Hematopoietic multipotent progenitor cell treated with erythropoietin and hydrocortisone succinate and interleukin-3 and kit ligand, for 6 days (in vitro differentiated cells): ENCODE data around the gene EPB41L4B.

Source experiments
- DNase-seq: peaks from one replicate; pipeline ENCODE4 v3.0.0-alpha.2; 2015

EPB41L4B gene

GRCh38 chr9:109269081-109269480, 51.8 kb downstream of the EPB41L4B start:
- DNase-seq, result no peak

DNA sequence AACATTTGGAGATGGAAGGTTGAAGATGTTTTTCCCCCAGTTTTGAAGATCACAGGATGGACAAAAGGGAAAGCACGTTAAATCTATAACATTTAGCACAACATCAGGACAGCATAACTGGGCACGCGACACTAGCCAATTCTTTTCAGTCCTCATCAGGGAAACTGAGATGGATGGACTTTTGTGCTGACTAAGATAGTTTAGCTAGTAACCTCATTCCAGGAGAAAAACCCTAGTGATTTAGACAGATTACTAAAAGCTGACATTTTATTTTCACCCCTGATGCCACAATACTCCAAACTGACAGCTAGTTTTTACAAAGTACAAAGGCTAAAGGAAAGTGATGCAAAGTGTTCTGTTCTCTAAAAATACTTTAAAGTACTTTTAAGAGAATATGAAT, 53.3 kb downstream of the EPB41L4B start:
- DNase-seq, result no peak

- no peak for DNase-seq
Observed at GRCh38 chr9:109264877-109265587, 55.8 kb downstream of the EPB41L4B start.

DNA sequence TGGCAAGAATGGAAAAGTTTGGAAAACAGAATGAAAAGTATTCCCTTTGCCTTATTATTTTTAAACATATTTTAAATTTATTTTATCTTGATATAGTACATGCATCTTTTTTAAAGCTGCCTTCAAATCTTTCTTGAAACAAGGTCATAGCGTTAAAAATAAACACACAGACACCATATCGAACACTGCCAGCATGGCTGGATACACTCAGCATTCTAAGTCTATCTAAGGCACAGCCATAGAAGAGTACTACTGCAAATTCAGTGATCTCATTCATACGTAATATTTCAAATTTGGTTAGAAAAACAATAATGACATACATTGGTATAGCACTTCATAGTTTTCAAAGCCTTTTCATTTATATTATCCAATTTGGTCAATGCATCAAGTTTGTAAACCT, 57.5 kb downstream of the EPB41L4B start:
- no peak for DNase-seq

DNA sequence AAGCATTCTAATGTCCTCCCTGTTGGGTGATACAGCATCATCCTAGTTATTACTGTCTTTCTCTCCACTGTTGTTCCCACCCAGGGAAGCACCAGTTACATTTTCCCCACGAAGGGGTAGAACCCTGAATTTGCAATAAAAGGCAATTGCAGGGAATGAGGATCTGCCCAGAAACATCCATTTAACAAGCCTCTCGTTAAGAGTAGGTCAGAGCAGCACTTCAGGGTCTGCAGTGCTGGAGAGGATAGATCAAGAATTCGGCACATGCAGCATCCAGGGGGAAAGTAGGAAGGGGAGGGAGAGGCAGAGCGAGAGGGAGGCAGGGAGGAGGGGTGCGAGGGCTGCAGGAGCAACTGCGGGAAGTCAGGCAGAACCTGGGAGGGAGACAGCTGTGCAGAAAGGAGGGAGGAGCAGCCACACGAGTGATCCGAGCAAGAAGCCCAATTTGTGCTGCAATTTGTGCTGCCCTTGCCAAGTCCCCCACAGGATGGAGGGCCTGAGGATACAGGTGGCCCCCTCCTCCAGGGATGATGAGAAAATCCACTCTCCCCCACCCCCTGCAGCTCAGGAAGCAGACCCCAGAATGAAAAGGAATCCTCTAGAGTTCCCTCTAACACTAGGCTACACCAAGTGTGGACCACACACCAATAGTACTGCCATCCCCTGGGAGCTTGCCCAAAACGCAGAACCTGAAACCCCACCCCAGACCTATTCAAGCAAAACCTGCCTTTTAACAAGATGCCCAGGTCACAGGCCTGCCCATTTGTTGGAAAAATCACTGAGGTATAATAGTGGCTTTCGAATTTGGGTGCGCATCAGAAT, 62.2 kb downstream of the EPB41L4B start:
- no peak for DNase-seq

- no peak for DNase-seq
Observed at GRCh38 chr9:109256336-109256735, 64.5 kb downstream of the EPB41L4B start.

- no peak for DNase-seq
Observed at GRCh38 chr9:109255394-109255793, 65.5 kb downstream of the EPB41L4B start.

DNA sequence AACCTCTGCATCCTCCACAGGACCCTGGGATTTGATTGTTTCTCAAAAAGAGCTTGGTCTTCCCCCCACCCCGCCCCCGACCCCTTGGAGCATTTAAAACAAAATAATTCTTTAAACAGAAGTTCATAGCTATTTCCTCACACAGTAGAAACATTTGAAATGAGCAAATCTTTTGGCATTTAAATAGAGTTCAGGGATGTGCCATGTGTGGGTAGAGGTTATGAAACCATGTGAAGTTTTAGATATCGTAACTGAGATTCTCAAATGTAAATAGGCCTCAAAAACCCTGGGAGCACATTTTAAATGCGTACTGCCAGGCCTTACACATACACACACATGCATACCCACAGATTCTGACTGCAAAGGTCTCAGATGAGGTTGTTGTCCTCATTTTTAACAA, 66.5 kb downstream of the EPB41L4B start:
- DNase-seq, result no peak

GRCh38 chr9:109253637-109254284, 67.1 kb downstream of the EPB41L4B start:
- no peak for DNase-seq

- no peak for DNase-seq
Observed at GRCh38 chr9:109253241-109253636, 67.6 kb downstream of the EPB41L4B start.

DNA sequence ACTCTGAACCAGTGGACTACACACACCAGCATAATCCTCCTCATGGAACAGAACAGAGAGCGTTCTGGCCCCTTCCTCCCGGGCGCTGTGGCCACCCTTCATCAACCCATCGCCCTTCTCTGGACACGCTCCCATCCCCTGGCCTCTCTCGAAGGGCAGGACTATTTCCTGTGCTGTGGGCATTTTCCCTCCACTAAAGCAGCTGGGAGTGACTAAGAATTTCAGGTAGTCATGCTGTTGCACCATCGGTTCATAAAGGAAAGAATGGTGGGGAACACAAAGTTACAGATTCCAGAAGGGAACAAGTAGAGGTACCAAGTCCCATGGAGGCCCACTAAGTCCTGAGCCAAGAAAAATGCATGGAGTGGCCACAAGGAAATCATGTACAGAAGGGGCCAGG, 68.6 kb downstream of the EPB41L4B start:
- DNase-seq, result no peak

DNA sequence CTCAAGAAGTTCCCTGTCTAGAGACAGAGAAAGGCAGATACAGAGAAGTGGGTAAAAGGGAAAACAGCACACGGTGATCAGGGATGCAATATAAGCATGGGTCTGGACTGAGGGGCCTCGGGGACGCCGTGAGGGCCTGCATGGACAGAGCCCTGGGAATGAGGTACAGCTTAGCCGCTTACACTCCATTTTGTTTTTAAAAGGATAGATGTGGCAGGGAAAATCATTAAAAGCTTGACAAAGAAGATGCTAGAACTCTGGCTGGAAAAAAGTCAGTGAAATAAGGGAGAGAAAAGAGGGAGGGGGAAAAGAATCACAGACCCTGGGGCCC, 69.1 kb downstream of the EPB41L4B start:
- no peak for DNase-seq

DNA sequence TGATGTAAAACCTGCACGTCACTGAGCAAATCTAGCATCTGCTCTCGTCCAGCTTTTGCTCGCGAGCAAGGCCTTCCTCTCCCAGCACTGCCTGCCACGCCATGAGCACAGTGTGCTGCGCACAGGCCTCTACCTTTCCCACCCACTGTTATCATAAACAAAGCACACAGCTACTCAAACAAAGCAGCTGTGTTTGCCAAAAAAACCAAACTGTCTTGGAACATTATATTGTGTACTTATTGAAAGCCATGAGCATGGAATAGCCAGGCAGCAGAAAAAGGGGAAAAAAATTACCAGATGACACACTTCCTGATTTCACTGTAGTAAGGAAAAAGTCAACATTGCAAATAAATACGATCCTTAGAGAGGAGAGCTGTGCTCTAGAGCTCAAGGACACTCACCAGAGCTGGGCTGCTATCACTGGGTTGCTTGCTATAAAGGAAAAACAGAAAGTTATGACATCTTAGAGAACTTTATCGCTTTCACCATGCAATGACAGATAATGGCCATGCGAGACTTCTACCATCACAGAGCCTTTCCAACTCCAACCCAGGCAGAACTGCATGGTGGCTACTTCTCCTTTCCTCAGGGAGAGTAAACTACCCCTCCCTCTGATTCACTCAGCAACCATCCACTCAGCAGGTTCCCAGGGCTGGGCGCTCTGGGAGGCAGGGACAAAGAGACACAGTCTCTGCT, 69.6 kb downstream of the EPB41L4B start:
- no peak for DNase-seq

- no peak for DNase-seq
Observed at GRCh38 chr9:109250771-109251079, 70.1 kb downstream of the EPB41L4B start.

- DNase-seq, result no peak
Observed at GRCh38 chr9:109250311-109250741, 70.5 kb downstream of the EPB41L4B start.

DNA sequence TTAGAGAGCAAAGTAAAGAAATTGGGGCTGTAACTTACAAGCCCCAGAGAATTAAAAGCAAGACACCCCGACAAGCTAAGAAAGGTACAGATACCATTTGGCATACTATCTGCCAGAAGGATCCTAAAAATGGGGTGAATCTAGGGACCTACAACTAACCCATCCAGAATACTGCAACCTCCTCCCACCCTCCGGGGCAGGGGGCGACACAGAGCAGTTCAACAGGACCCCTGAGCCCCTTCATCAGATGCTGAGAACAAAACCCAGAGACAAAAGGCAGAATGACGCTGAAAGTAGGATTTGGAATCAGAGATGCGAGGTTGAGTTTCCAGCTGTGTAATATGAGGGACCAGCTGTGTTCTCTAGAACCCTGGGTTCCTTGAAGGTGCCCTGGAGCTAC, 71.2 kb downstream of the EPB41L4B start:
- DNase-seq, result no peak

- no peak for DNase-seq
Observed at GRCh38 chr9:109248133-109248581, 72.7 kb downstream of the EPB41L4B start.

DNA sequence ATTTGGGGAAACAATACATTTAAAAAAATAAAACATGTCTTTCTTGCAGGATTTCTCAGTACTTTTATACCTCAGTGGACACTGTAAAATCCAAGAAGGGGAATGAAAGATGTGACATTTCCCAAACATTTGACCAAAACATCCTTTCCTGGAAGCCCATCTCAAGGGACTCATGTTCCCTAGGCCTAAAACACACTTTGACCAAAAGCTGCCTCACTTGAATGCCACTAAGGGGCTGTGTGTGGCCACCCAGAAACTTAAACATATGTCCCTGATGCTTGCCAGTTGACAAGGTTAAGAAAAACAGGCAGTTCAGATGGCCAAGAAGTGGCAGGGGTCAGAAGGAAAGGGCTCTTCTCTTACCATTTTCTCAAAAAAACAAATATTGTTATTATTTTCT, 73.6 kb downstream of the EPB41L4B start:
- no peak for DNase-seq

DNA sequence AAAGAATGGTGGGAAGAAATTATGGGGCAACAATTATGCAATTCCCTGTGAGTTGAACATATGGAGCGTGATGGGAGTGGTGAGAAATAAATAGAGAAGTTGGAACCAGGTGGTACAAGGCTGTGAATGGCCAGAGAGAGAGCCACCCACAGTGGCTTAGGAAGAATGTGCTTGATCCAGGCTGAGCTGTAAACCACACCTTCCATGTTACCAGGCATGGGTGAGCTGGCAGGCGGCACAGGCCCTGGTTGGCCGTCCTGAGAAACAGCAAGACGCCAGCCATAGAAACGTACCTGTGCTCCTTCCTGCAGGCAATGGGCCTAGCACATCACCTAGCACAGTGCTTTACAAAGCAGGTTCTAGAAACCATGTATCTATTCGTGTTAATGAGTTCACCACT, 74.3 kb downstream of the EPB41L4B start:
- DNase-seq, result no peak

GRCh38 chr9:109245310-109245897, 75.5 kb downstream of the EPB41L4B start:
- no peak for DNase-seq

GRCh38 chr9:109244179-109245132, 76.4 kb downstream of the EPB41L4B start:
- peak; percentile 83 for DNase-seq

DNA sequence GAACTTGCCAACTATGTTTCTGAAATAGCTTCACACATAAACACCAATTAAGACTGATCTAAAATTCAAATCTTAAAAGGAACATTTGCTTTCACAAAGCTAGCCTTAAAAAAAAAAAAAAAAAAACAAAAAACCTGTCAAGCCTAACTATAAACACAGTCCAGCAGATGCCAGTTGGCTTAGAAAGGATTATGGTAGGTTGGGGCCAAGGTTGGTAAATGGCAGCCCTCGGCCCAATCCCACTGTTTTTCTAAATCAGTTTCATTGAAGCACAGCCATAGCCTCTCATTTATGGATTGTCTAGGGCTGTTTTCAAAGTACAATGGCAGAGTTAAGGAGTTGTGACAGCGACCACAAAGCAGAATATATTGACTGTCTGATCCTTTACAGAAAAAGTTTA, 78.1 kb downstream of the EPB41L4B start:
- no peak for DNase-seq
